ENCODE results near the gene TAGLN2.

The TAGLN2 gene

GRCh38 chr1:159935305-159935704, 10.0 kb upstream of the TAGLN2 start:
- DNase-seq, result no peak

DNA sequence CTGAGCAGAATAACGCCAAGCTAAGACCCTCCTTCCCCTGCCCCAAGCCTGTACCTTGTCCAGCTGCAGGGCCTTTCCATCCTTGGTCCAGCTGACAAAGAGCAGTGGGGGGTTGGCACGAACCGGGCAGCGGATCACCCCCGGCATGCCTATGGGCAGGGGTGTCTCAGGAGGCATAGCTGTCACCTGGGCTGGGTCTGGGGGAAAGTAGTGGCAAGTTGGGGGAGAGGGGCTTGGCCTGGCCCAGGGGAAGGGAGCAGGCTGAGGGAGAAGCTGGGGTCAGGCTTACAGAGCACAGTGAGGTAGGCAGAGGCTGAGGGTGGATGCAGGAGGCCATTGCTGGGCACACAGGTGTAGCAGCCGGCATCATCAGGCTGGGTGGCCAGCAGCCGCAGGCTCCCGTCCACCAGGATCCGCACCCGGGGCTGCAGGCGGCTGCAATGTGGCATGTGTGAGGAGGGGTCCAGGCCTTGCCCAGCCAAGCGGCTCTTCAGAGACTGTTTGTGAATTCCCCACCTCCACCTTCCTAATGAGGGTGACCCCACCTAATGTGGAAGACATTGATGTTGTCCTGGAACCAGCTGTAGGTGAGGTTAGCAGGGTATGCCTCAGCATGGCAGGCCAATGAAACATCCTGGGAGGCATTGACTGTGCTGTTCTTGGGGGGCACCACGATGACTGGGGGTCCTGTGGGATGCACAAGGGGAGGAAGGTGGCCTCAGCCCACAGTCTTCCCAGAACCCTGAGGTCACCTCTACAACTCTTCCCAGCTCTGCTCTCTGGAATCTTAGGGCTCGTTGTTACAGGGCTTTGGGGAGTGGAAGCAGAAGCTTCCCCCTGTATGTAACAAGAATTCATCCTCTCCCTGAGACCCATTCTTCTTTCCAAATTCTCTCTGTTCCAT, 9.1 kb upstream of the TAGLN2 start:
- no peak for DNase-seq

DNA sequence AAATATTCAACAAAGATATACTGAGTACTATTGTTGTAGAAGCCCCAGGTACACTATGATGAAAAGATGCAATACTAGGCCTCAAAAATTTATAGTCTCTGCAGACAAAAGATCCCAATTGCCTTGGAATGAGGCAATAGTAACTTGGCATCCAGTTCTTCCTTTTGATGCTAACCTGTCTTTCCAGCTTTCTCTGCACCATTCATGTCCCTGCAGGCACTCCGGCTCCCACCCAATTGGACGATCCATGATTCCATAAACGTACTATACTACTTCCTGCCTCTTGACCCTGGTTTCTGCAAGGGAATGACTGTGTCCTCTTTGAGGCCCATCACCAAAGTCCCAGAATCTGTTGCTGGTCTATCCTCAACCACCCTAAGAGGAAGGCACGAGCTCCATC, 8.0 kb upstream of the TAGLN2 start:
- DNase-seq, result no peak

DNA sequence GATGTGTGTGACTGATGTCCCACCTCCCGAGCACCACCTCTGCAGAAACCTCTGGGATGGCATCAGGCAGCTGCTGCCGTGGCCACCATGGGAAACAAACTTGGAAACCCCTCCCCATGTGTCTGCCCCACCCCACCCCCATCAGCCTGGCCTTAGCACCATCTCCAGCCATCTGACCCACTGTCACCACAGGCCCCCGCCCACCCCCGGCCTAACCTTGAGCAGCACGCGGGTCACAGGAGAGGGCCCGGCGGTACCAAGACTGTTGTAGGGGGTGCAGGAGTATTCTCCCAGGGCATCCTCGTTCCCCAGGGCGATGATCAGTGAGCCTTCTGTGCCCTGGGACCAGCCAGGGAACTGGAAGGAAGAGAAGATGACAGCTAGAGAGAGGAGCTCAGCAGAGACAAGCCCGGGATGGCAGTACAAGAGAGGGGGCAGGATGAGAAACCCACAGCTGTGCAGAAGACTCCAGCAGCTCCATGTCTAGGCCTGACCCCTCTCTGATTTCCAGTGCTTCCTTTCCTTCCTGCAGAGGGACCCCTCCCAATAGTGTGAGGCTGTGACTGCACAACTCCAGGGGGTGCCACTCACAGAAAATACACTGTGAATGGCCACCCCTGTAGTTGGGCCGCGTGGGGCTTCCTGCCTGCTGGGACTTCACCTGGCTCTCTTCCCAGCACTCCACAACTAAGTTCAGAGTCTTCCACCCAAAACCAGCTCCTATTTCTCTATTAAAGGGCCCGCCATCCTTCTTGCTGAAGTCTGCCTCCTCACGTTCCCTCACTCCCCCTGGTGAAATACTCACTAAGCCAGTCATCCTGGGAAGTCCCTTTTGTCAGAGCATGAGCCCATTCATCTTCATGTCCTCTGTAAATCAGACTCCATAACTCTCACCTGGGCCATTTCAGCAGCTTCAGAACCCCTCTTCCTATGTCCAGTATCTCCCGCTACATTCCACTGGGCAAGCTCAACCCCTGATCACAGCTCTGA, 7.3 kb upstream of the TAGLN2 start:
- no peak for DNase-seq

DNA sequence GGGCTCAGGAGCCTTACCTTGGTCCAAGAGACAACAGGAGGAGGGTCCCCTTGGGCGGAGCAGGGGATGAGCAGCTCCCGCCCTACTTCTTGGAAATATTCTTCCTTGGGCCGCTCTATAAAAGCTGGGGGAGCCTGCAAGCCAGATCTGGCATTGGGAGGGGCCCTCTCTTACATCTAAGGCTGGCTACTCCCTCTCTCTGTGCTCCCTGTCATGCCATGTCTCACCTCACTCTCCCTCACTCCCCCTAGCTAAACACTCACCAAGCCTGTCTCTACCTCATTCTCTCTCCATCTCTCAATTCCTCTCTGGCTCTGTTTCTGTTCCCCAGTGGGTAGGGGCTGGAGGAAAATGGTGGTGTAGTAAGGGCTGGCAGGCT, 6.5 kb upstream of the TAGLN2 start:
- no peak for DNase-seq

DNA sequence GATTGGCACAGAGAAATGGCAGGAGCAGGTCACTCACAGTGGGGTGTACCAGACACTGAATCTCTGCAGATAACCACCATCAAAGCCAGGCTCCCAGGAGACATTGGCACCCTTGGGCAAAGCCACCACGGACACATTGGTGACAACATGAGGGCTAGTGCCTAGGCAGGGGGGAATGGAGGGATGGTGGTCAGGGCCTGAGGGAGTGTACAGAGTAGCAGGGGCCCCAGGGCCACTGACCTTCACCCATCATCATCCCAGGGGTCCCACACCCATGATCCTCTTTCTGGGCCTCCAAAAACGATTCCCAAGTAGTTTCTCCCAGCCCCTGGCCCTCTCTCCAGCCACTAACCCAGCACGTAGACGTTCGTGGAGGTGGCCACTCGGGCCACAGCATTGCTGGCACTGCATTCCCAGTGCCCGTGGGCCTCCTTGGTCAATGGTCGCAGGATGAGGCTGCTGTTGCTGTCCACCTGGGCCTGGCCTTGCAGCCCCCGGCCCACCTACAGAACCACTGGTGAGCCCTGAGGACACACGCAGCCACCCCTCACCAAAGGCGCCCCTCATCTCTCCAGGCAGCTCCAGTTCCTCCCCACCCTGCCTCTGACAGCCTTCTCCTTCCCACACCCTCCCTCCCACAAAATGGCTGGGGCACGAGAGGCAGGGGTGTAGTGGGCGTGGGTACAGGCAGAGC, 5.9 kb upstream of the TAGLN2 start:
- DNase-seq, result no peak

- no peak for DNase-seq
Measured at GRCh38 chr1:159930634-159931033, 5.3 kb upstream of the TAGLN2 start.

DNA sequence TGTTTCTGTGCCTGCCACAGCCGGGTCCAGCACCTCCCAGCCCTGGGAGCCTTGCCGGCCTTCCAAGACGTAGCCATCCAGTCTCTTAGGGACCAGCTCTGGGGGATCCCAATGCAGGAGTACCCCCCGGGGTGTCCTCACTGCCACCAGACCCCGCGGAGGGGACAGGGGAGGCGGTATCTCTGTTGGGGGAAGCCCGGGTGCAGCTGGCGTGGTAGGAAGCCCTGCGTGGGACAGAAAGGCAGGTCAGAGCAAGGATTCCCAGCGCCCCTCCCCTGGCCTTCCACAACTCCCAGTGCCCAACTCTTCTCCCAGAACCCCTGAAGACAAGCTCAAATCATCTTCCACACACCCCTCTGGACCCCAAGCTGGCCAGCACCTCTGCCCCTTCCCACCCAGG, 4.9 kb upstream of the TAGLN2 start:
- no peak for DNase-seq

- DNase-seq, result no peak
Measured at GRCh38 chr1:159929155-159930051, 4.1 kb upstream of the TAGLN2 start.

DNA sequence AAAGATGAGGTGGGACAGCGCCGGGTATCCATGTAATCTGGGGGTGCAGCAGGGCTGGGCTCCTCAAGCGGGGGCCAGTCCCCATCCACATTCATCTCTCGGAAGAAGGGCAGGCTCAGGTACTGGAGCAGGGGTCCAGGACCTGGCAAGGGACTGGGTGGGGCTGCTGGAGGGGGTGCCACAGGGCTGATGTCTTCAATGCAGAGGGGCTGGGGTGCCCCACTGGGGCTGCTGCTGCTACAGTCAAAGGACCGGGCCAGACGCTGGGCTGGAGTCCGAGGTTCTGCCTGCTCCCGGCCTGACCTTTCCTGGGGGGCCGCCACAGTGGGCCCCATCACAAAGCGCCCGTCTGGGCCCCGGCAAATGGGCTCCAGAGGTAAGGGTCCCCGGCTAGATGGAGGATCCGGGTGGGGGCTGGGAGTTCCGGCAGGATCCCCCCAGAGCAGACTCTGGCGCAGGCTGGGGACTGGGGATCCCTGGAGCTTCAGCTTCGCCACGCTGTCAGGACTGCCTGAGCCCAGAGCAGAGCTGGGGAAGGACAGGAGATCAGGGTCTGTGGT, 3.3 kb upstream of the TAGLN2 start:
- no peak for DNase-seq

DNA sequence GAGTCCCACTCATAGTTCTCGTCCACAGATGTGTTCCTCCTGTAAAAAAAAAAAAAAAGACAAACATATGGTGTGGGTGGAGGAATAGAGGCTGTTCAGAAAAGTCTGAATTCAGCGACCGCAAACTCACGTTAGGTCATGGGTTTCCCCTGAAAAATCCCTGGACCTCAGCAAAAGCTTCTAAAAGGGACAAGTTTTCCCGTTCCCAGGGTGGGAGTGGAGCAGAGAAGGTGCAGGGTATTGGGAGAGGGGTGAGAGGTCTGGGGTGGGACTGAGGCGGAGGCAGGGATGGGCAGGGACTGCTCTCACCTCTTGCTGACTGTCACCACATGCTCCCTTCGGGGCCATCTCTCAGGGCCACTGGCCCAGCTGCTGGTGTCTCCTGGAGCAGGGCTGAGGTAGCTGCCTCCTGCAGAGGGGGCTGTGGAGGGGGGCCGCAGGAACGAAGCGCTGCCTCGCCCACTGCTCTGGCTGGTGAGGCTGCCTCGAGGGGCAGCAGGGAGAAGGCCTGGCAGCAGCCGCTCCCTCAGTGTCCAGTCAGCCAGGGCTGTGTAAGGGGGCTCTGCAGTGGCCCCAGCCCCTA, 2.6 kb upstream of the TAGLN2 start:
- DNase-seq, result no peak

- no peak for DNase-seq
Measured at GRCh38 chr1:159927211-159927848, 2.0 kb upstream of the TAGLN2 start.

DNA sequence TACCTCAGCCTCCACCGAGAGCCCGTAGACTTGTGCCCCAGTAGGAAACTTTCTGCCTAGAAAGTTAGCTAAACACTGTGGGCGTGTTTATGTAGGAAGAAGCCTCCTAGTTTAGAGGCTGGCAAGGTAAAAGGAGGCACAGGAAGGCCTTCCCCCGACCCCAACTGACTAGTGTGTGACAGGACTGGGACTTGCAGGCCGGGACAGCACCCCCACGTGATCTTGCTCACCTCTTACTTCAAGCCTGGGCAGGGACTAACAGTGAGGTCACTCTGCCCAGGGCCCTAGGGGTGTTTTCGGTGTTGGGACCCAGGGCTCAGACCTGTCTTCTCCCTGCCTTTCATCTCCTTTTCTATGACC, 392 bp upstream of the TAGLN2 start:
- DNase-seq, result no peak

GRCh38 chr1:159924025-159924790, 1.1 kb downstream of the TAGLN2 start:
- peak; percentile 73 for DNase-seq

- DNase-seq, result peak; percentile 93
Measured at GRCh38 chr1:159923203-159924024, 1.9 kb downstream of the TAGLN2 start.

GRCh38 chr1:159922511-159923202, 2.6 kb downstream of the TAGLN2 start:
- DNase-seq, result no peak

- DNase-seq, result no peak
Measured at GRCh38 chr1:159921700-159922504, 3.4 kb downstream of the TAGLN2 start.

- DNase-seq, result no peak
Measured at GRCh38 chr1:159921251-159921650, 4.1 kb downstream of the TAGLN2 start.
